Activated CD4-positive, alpha-beta memory T cell treated with anti-CD3 and anti-CD28 coated beads, Interleukin-2, amount 10 ng/mL, durations not matched to agents 7 days and 5 days (primary cell): ENCODE data around the gene ANKRD12. TPM values are rescaled to one million over a fixed set of nuclear protein-coding genes. Genes with fewer than 3 reads are reported as not detected.
A peak's percentile ranks its signal among the peaks of the same experiment; 100 is the strongest.

Experiments used
- CTCF ChIA-PET: fragments of 350-600 bp; sonication (Branson Sonifier 250); formaldehyde crosslinking; loops from one replicate; lab custom pipeline; 2021; ENCODE audit warnings: antibody characterized with exemption, inconsistent platforms; lab: Charles Lee
- POLR2A ChIA-PET: fragments of 350-600 bp; sonication (Branson Sonifier 250); formaldehyde crosslinking; loops from one replicate; lab custom pipeline; 2021; ENCODE audit warnings: antibody characterized with exemption; lab: Charles Lee
- DNase-seq: peaks from one replicate; pipeline ENCODE4 v3.0.0-alpha.2; 2020
- H3K27ac Mint-ChIP-seq: one replicate; pipeline ENCODE4 v1.8.0; 2021; ENCODE audit warnings: mild to moderate bottlenecking, mixed read lengths
- H3K27me3 Mint-ChIP-seq: one replicate; pipeline ENCODE4 v1.8.0; 2021; ENCODE audit warnings: mixed read lengths
- H3K36me3 Mint-ChIP-seq: one replicate; pipeline ENCODE4 v1.8.0; 2021; ENCODE audit warnings: low read depth, mixed read lengths
- H3K4me1 Mint-ChIP-seq: one replicate; pipeline ENCODE4 v1.8.0; 2021; ENCODE audit warnings: mixed read lengths
- H3K4me3 Mint-ChIP-seq: one replicate; pipeline ENCODE4 v1.8.0; 2021; ENCODE audit warnings: mild to moderate bottlenecking, mixed read lengths
- H3K9me3 Mint-ChIP-seq: one replicate; pipeline ENCODE4 v1.8.0; 2021; ENCODE audit warnings: mixed read lengths
- total RNA-seq, 2 experiments: library from RNA; stranded (reverse); gene quantifications; one replicate each; pipeline ENCODE4 v1.2.3, GENCODE V29; 2021

Gene ANKRD12
- total RNA-seq, 2 experiments from 2014 or later = 103 to 111 TPM

DNA sequence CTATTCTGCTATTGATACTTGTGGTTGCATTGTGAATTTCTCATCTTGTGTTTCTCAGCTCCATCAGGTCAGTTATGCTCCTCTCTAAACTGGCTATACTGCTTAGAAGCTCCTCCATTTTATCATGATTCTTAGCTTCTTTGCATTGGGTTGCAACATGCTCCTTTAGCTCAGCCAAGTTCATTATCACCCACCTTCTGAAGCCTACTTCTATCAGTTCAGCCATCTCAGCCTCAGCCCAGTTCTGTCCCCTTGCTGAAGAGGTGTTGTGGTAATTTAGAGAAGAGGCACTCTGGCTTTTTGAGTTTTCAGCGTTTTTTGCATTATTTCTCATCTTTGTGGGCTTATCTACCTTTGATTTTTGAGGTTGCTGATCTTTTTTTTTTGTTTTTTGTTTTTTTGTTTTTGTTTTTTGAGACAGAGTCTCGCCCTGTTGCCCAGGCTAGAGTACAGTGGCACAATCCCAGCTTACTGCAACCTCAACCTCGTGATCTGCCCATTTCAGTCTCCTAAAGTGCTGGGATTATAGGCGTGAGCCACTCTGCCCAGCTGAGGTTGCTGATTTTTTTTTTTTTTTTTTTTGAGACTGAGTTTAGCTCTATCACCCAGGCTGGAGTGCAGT lies 36.0 kb downstream of the ANKRD12 start:
- H3K27ac Mint-ChIP-seq = no peak overlapping the region
- H3K9me3 Mint-ChIP-seq = peaks cover 8% of the 10 kb centered on the region

DNA sequence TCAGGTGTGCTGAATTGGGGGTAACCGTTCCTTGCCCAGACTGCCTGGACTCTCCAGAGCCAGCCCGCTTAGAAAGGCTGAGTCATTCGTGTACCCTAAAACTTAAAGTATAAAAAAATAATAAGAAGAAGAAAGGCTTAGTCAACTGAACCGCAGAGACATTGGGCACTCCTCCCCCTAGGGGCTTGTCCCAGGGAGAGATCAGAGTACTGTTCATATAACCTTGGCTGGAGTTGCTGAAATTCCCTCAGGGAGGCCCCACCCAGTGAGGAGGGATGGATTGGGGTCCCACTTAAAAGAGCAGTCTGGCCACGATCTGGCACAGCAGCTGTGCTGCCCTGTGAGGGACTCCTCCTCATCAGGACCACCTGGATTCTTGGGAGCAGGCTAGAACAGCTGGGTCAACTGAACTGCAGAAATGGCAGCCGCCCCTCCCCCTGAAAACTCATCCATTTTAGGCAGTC lies 37.2 kb downstream of the ANKRD12 start:
- Mint-ChIP-seq H3K36me3 (peaks cover 50% of the 10 kb centered on the region), H3K4me3 (no peak overlapping the region), H3K27me3 (no peaks in the 10 kb centered on the region), H3K27ac (peak overlapping the region; percentile 21), H3K9me3 (peaks cover 8% of the 10 kb centered on the region), H3K4me1 (peaks cover 50% of the 10 kb centered on the region)
- ChIA-PET CTCF (no interaction called here), POLR2A (no interaction called here)
- DNase-seq = no peak

More for the DNA sequence above, 36.0 kb downstream of the ANKRD12 start:
- peaks cover 52% of the 10 kb centered on the region for H3K36me3 Mint-ChIP-seq
- no peak overlapping the region for H3K4me3 Mint-ChIP-seq
- no peak for DNase-seq
- peaks cover 53% of the 10 kb centered on the region for H3K4me1 Mint-ChIP-seq
- CTCF ChIA-PET = interaction anchor here (0.6 kb wide), 1 partner anchor 41 kb away, joined by 3 read pairs; no protein-coding TSS in a partner anchor
- no peaks in the 10 kb centered on the region for H3K27me3 Mint-ChIP-seq
- POLR2A ChIA-PET = no interaction called here

DNA sequence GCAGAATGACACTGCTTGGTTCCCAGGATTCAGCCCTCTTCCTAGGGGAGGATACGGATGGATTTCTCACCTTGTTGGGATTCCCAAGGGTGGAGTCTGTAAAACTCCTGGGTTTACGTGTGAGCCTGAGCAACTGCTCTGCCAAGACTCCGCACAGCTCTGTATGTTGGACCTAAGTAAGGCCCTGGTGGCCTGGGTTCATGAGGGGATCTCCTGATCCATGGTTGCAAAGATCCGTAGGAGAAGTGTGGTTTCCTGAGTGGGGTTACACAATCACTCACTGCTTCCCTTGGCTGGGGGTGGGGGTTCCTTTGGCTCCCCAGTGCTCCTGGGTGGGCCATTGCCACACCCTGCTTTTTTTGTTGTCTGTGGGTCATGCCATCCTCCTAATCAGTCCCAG lies 37.7 kb downstream of the ANKRD12 start:
- Mint-ChIP-seq H3K4me3 (no peak overlapping the region), H3K36me3 (peaks cover 49% of the 10 kb centered on the region), H3K9me3 (peaks cover 8% of the 10 kb centered on the region), H3K27ac (no peak overlapping the region), H3K27me3 (no peaks in the 10 kb centered on the region), H3K4me1 (peaks cover 47% of the 10 kb centered on the region)
- ChIA-PET CTCF (no interaction called here), POLR2A (no interaction called here)
- no peak for DNase-seq

DNA sequence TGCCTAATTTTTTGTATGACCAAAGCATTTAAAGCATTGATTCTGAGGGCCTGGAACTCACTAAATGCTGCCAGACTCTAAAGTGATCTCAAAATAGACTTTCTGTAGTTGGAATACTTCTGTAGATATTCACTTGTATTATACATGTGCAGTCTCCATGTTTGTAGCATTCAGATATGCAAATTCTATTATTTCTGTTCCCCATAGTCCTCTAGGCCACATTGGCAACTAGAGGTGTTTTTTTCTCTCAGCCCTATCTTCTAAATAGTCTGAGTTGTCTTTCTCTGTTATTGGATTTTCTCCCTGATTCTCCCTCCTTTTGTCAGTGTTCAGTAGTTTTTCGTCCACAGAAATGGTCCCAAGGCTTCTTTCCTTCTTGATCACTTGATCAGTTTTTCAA lies 38.5 kb downstream of the ANKRD12 start:
- H3K27me3 Mint-ChIP-seq = no peaks in the 10 kb centered on the region
- H3K36me3 Mint-ChIP-seq = peaks cover 47% of the 10 kb centered on the region
- H3K9me3 Mint-ChIP-seq = peaks cover 8% of the 10 kb centered on the region
- H3K4me3 Mint-ChIP-seq = no peak overlapping the region
- H3K27ac Mint-ChIP-seq = no peak overlapping the region
- ChIA-PET POLR2A (no interaction called here), CTCF (no interaction called here)
- H3K4me1 Mint-ChIP-seq = peaks cover 47% of the 10 kb centered on the region
- DNase-seq = no peak

DNA sequence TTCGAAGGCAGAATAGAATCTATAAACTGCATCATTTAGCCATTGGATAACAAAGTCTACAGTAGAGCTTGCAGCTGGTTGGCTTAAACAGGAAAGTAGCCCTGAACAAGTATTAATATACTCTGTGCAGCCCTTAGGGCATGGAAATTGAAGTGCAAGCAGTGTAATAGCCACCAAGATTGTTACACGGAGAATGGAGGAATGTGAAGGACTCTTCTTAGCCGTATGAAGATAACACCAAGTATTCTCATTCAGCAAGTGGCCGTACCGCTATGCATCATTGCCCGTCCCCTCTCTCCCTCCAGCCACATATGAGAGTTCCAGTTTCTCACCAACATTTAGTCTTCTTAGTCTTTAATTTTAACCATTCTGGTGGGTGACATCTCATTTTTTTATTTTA lies 40.5 kb downstream of the ANKRD12 start:
- H3K4me1 Mint-ChIP-seq = peaks cover 38% of the 10 kb centered on the region
- H3K4me3 Mint-ChIP-seq = no peak overlapping the region
- peaks cover 38% of the 10 kb centered on the region for H3K36me3 Mint-ChIP-seq
- no peaks in the 10 kb centered on the region for H3K9me3 Mint-ChIP-seq
- no peak for DNase-seq
- no peaks in the 10 kb centered on the region for H3K27me3 Mint-ChIP-seq
- no peak overlapping the region for H3K27ac Mint-ChIP-seq
- ChIA-PET CTCF (no interaction called here), POLR2A (no interaction called here)

DNA sequence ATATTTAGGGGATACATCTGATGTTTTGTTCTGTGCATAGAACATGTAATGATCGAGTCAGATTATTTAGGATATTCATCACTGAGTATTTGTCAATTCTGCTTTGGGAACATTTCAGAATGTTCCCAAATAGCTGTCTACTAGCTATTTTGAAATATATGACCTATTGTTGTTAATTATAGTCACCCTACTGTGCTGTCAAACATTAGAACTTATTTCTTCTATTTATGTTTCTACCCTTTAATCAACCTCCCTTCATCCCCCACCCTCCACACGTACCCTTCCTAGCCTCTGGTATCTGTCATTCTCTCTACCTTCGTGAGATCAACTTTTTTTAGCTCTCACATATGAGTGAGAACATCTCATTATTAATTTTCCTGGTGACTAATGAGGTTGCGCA lies 40.9 kb downstream of the ANKRD12 start:
- Mint-ChIP-seq H3K4me3 (no peak overlapping the region), H3K36me3 (peaks cover 37% of the 10 kb centered on the region), H3K4me1 (peaks cover 34% of the 10 kb centered on the region), H3K27me3 (no peaks in the 10 kb centered on the region), H3K9me3 (no peaks in the 10 kb centered on the region), H3K27ac (no peak overlapping the region)
- DNase-seq = no peak
- CTCF ChIA-PET = no interaction called here
- POLR2A ChIA-PET = interaction anchor here (0.8 kb wide), 1 partner anchor 39 kb away, joined by 3 read pairs; no protein-coding TSS in a partner anchor

DNA sequence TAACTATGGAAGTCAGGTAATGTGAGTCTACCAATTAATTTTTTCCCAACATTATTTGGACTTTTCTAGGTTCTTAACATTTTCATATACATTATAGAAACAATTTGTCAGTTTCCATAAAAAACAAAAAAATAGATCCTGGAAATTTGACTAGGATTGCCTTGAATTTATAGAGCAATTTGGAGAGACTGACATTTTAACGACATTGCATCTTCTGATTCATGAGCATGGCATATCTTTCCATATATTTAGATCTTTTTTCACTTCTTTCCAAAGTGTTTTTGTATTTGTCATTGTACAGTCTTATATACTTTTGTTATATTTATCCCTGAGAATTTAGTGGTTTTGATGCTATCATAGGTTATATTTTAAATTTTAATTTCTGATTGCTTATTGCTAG lies 42.0 kb downstream of the ANKRD12 start:
- Mint-ChIP-seq H3K4me1 (peaks cover 36% of the 10 kb centered on the region), H3K27me3 (no peaks in the 10 kb centered on the region)
- POLR2A ChIA-PET = no interaction called here

DNA sequence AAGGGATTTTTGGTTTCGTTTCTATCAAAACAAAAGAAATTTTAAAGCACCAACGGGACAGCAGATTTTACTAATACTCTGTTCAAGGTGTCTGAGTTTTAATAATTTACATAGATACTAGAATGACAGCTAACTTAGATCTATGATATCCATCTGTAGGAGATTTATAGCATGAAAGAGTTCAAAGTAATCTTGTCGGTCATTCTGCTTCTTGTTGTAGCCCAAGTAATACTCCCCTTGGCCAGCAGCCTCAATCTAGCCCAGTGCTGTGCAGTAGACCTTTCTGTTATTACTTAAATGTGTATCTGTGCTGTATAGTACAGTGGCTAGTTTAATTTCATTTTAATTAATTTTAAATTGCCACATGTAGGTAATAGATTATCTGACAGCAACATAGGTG lies 44.7 kb downstream of the ANKRD12 start:
- Mint-ChIP-seq H3K4me3 (no peak overlapping the region), H3K9me3 (no peaks in the 10 kb centered on the region), H3K27ac (no peak overlapping the region), H3K4me1 (peaks cover 43% of the 10 kb centered on the region), H3K36me3 (peaks cover 60% of the 10 kb centered on the region), H3K27me3 (no peaks in the 10 kb centered on the region)
- ChIA-PET CTCF (interaction anchor here (0.9 kb wide), 1 partner anchor 114 kb away, joined by 3 read pairs; no protein-coding TSS in a partner anchor), POLR2A (no interaction called here)
- DNase-seq = no peak

More for the DNA sequence above, 42.0 kb downstream of the ANKRD12 start:
- Mint-ChIP-seq H3K27ac (no peak overlapping the region), H3K9me3 (no peaks in the 10 kb centered on the region), H3K36me3 (peaks cover 44% of the 10 kb centered on the region), H3K4me3 (no peak overlapping the region)
- DNase-seq = no peak
- CTCF ChIA-PET = interaction anchor here (0.5 kb wide), 1 partner anchor 106 kb away, joined by 3 read pairs; no protein-coding TSS in a partner anchor

DNA sequence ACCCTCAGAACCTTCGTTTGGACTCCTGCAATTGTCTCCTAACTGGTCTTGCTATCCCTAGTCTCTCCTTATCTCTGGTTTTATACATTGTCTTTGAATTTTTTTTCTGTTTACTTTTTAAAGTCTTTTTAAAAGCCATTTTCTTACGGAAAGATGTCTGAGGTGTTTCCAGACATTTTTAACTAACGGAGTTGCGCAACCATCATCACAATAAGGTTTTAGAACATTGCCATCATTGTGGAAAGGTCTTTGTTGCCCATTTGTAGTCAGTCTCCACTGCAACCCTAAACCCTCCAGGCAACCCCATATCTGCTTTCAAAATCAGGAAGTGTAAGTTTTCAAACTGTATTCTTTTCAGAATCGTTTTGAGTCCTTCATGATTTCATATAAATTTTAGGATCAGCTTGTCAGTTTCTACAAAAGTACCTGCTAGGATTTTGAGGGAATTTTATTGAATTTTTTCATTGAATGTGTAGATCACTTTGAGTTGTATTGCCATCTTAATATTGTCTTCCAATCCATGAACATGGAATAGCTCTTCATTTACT lies 46.3 kb downstream of the ANKRD12 start:
- H3K9me3 Mint-ChIP-seq = no peaks in the 10 kb centered on the region
- H3K36me3 Mint-ChIP-seq = peaks cover 65% of the 10 kb centered on the region
- CTCF ChIA-PET = no interaction called here
- H3K27me3 Mint-ChIP-seq = no peaks in the 10 kb centered on the region
- H3K27ac Mint-ChIP-seq = no peak overlapping the region
- POLR2A ChIA-PET = no interaction called here
- no peak for DNase-seq
- no peak overlapping the region for H3K4me3 Mint-ChIP-seq
- H3K4me1 Mint-ChIP-seq = peaks cover 40% of the 10 kb centered on the region

DNA sequence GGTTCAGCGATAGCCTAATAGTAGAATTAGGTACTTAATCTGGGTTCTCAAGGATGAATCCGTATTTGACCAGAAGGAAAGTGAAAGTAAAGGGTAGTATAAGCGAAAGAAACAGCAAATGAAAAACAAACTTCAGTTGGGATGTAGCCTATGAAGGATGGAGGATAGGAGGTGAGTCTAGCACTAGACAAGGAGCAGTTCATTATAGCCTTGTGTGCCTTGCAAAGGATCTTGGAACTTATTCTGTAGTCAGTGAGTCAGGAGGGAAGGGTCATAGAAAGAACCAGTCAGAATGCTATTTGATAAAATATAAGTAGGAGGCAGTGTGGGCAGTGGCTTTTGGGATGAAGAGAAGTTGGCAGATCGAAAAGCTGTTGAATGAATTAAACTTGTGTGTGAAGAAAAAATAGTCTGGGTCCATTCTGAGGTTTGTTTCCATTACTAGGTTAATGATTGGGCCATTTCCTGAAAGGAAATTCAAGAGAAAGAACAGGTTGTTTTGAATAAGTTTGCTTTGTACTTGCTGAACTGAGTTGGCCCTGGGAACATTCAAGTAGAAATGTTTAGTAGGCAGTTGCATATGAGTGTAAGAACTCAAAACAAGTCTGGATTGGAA lies 48.5 kb downstream of the ANKRD12 start:
- no peak for DNase-seq
- peak overlapping the region; percentile 56 for H3K27ac Mint-ChIP-seq
- H3K36me3 Mint-ChIP-seq = peaks cover 71% of the 10 kb centered on the region
- H3K4me1 Mint-ChIP-seq = peaks cover 33% of the 10 kb centered on the region
- H3K27me3 Mint-ChIP-seq = no peaks in the 10 kb centered on the region
- peak overlapping the region; percentile 59 for H3K4me3 Mint-ChIP-seq
- POLR2A ChIA-PET = interaction anchor here (1.1 kb wide), 1 partner anchor 10 kb away, joined by 3 read pairs; no protein-coding TSS in a partner anchor
- CTCF ChIA-PET = interaction anchor here (1.1 kb wide), 1 partner anchor 112 kb away, joined by 3 read pairs; no protein-coding TSS in a partner anchor
- no peaks in the 10 kb centered on the region for H3K9me3 Mint-ChIP-seq

DNA sequence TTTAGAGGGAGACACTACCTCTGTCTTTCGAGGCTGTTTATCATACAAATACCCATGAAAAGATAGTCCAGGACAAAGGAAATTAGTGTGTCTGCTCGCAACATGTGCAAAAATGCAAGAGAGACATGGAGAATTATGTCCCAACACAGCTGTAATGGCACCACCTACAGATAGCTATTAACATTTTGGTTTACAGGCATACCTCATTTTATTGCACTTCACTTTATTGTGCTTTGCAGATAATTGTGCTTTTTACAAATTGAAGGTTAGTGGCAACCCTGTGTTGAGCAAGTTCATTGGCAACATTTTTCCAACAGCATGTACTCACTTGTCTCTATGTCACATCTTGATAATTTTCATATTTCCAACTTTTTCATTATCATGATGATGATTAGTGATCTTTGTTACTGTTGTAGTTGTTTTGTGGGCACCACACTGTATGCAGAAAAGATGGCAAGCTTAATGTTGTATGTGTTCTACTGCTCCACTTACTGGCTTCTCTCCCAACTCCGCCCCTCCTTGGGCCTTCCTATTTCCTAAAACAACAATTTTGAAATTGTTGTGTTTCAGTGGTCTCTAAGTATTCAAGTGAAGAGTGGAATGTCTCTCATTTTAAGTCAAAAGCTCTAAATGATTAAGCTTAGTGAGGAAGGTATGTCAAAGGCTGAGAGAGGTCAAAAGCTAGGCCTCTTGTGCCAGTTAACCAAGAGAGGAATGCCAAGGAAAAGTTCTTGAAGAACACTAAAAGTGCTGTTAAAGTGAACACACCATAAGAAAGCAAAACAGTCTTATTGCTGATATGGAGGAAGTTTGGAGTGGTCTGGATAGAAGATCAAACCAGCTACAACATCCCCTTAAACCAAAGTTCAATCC lies 52.0 kb downstream of the ANKRD12 start:
- no peak for DNase-seq
- POLR2A ChIA-PET = interaction anchor here (0.9 to 1.5 kb wide), 3 partner anchors 32 to 122 kb away, joined by 3 read pairs; no protein-coding TSS in a partner anchor
- Mint-ChIP-seq H3K4me3 (no peak overlapping the region), H3K27ac (no peak overlapping the region), H3K9me3 (no peaks in the 10 kb centered on the region), H3K27me3 (no peaks in the 10 kb centered on the region), H3K36me3 (peaks cover 76% of the 10 kb centered on the region), H3K4me1 (peaks cover 28% of the 10 kb centered on the region)
- CTCF ChIA-PET = interaction anchor here (1.4 kb wide), 2 partner anchors 47 to 114 kb away, joined by 3 read pairs; no protein-coding TSS in a partner anchor

DNA sequence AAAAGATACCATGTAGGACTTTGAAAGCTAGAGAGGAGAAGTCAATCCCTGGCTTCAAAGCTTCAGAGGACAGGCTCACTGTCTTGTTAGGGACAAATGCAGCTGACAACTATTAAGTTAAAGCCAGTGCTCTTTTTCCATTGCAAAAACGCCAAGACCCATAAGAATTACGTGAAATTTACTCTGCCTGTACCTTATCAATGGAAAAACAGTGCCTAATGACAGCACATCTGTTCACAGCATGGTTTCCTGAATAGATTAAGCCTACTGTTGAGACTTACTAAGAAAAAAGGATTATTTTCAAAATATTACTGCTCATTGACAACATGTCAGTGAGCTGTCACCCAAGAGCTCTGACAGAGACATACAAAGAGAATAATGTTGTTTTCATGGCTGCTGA lies 52.9 kb downstream of the ANKRD12 start:
- Mint-ChIP-seq H3K27me3 (no peaks in the 10 kb centered on the region), H3K4me1 (peaks cover 24% of the 10 kb centered on the region), H3K9me3 (no peaks in the 10 kb centered on the region), H3K36me3 (peaks cover 73% of the 10 kb centered on the region), H3K27ac (no peak overlapping the region), H3K4me3 (no peak overlapping the region)
- DNase-seq = no peak
- POLR2A ChIA-PET = interaction anchor here (1.0 to 1.5 kb wide), 2 partner anchors 50 to 123 kb away, joined by 3 read pairs; no protein-coding TSS in a partner anchor
- CTCF ChIA-PET = interaction anchor here (1.4 kb wide), 1 partner anchor 115 kb away, joined by 3 read pairs; no protein-coding TSS in a partner anchor
